ENCODE measurements around the gene TIMM44.

DNA sequence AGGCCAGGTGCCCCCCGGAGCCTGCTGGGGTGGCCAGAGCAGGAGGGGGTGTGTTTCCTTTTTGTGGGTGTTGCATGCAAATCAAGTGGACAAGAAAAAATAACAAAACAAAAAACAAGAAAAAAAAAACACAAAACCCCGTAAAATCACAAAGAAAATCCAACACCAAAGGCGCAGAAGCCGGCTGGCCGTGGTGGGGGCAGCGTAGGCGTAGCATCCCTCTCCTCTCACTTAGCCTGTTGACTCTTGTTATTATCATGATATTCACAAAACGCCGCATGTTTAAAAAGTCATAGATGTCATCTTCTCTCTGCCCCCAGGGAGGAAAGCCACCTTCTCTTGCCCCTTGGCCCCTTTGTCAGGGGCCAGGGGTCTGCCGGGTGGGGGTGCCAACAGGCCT is 29.8 kb downstream of the TIMM44 start:
- TF ChIP-seq, protein P1, sequence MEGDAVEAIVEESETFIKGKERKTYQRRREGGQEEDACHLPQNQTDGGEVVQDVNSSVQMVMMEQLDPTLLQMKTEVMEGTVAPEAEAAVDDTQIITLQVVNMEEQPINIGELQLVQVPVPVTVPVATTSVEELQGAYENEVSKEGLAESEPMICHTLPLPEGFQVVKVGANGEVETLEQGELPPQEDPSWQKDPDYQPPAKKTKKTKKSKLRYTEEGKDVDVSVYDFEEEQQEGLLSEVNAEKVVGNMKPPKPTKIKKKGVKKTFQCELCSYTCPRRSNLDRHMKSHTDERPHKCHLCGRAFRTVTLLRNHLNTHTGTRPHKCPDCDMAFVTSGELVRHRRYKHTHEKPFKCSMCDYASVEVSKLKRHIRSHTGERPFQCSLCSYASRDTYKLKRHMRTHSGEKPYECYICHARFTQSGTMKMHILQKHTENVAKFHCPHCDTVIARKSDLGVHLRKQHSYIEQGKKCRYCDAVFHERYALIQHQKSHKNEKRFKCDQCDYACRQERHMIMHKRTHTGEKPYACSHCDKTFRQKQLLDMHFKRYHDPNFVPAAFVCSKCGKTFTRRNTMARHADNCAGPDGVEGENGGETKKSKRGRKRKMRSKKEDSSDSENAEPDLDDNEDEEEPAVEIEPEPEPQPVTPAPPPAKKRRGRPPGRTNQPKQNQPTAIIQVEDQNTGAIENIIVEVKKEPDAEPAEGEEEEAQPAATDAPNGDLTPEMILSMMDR (IDR thresholded peaks at IDR 0.05): no peak
- TF ChIP-seq POLR2AphosphoS5 (IDR thresholded peaks at IDR 0.05): no peak
